Smooth muscle cell (in vitro differentiated cells): Measurements from ENCODE around the gene TXN2. TPM values are rescaled to one million over a fixed set of nuclear protein-coding genes. Genes with fewer than 3 reads are reported as not detected.
"Not testable (repeated sequence)": the region's sequence is repeated elsewhere in the genome, so short reads cannot be mapped to it uniquely, and the experiment has no call there.

Experiments
- DNase-seq: peaks from one replicate; lab custom pipeline; 2025; ENCODE audit not compliant: unreplicated experiment; lab: John Stamatoyannopoulos, UW
- H2AFZ ChIP-seq: fragments of 200-600 bp; sonication (generic); 2 replicates; pipeline ENCODE4 v1.6.0; 2016; ENCODE audit warnings: antibody characterized with exemption, low read depth, mild to moderate bottlenecking
- H3F3A ChIP-seq: fragments of 200-600 bp; sonication (generic); 2 replicates; pipeline ENCODE4 v1.6.0; 2017; ENCODE audit warnings: antibody characterized with exemption, low read depth
- H3K27ac ChIP-seq: fragments of 200-600 bp; sonication (generic); 2 replicates; pipeline ENCODE4 v1.5.1; 2016; ENCODE audit warnings: low read depth, mild to moderate bottlenecking
- H3K27me3 ChIP-seq: fragments of 200-600 bp; sonication (generic); 2 replicates; pipeline ENCODE4 v1.6.1; 2016; ENCODE audit warnings: low read depth, mild to moderate bottlenecking
- H3K36me3 ChIP-seq: fragments of 200-600 bp; sonication (generic); 2 replicates; pipeline ENCODE4 v1.5.1; 2016; ENCODE audit warnings: low read depth
- H3K4me1 ChIP-seq: fragments of 200-600 bp; sonication (generic); 2 replicates; pipeline ENCODE4 v1.5.1; 2016; ENCODE audit warnings: low read depth
- H3K4me2 ChIP-seq: fragments of 200-600 bp; sonication (generic); 2 replicates; pipeline ENCODE4 v1.6.0; 2016; ENCODE audit warnings: mild to moderate bottlenecking
- H3K4me3 ChIP-seq: fragments of 200-600 bp; sonication (generic); 2 replicates; pipeline ENCODE4 v1.5.1; 2016; ENCODE audit warnings: mild to moderate bottlenecking
- H3K79me2 ChIP-seq: fragments of 200-600 bp; sonication (generic); 2 replicates; pipeline ENCODE4 v1.6.0; 2016; ENCODE audit warnings: low read depth, mild to moderate bottlenecking
- H3K9ac ChIP-seq: fragments of 200-600 bp; sonication (generic); 2 replicates; pipeline ENCODE4 v1.6.0; 2016; ENCODE audit warnings: low read depth
- H3K9me3 ChIP-seq: fragments of 200-600 bp; sonication (generic); replicated peaks from 2 replicates; pipeline ENCODE4 v1.5.1; 2016; ENCODE audit warnings: low read depth
- H4K20me1 ChIP-seq: fragments of 200-600 bp; sonication (generic); 2 replicates; pipeline ENCODE4 v1.6.0; 2016; ENCODE audit warnings: low read depth
- CTCF ChIP-seq: fragments of 200-600 bp; sonication (generic); IDR thresholded peaks from 2 replicates; pipeline ENCODE4 v1.5.1; 2017; ENCODE audit warnings: borderline replicate concordance, mild to moderate bottlenecking, antibody characterized with exemption; ENCODE audit not compliant: insufficient read depth, poor library complexity, severe bottlenecking
- WGBS: methylation state at CpG from one replicate; pipeline ENCODE4 v1.1.7; 2016; ENCODE audit warnings: low lambda C conversion rate; 5-methylcytosine and 5-hydroxymethylcytosine counted together
- polyA plus RNA-seq: library from polyadenylated mRNA; unstranded; fragments of >200 nt; fragmentation: Nextera tagmentation; extraction: Ambion mirVana; gene quantifications from 2 replicates; pipeline ENCODE4 v1.2.1, GENCODE V29; 2016
- total RNA-seq: library from RNA; depleted of rRNA; stranded (reverse); fragments of >200 nt; gene quantifications from 2 replicates; pipeline ENCODE4 v1.2.3, GENCODE V29; 2014

The TXN2 gene
- total and polyA plus RNA-seq, 2 experiments from 2014 or later: 17.0 to 97.0 TPM

- Histone ChIP-seq H3K9me3 (no peaks in the 10 kb centered on the region), H3K36me3 (no peaks in the 10 kb centered on the region), H3K27ac (no peak overlapping the region), H3F3A (peaks cover 11% of the 10 kb centered on the region), H3K4me3 (no peak overlapping the region), H3K9ac (no peak overlapping the region), H4K20me1 (no peaks in the 10 kb centered on the region), H2AFZ (no peak overlapping the region), H3K27me3 (no peaks in the 10 kb centered on the region), H3K79me2 (no peaks in the 10 kb centered on the region), H3K4me2 (no peak overlapping the region), H3K4me1 (peaks cover 11% of the 10 kb centered on the region)
- DNase-seq: no peak
- 96% methylated on average over 16 of the region's 16 CpGs for WGBS
- TF ChIP-seq CTCF: no peak
Observed at GRCh38 chr22:36453855-36454378, 27.5 kb downstream of the TXN2 start.

GRCh38 chr22:36452978-36453607, 28.3 kb downstream of the TXN2 start:
- WGBS: 87% methylated on average over 5 of the region's 5 CpGs
- H2AFZ ChIP-seq, H3K9ac ChIP-seq, H3K4me3 ChIP-seq, H3K9me3 ChIP-seq, H3K79me2 ChIP-seq, H4K20me1 ChIP-seq, H3K27me3 ChIP-seq, H3K36me3 ChIP-seq, DNase-seq, H3K4me2 ChIP-seq, H3K27ac ChIP-seq: not testable (repeated sequence)
- H3F3A ChIP-seq: peaks cover 11% of the 10 kb centered on the region
- peaks cover 11% of the 10 kb centered on the region for H3K4me1 ChIP-seq

GRCh38 chr22:36452250-36452977, 29.0 kb downstream of the TXN2 start:
- Histone ChIP-seq H3K4me1 (peaks cover 11% of the 10 kb centered on the region), H3K36me3 (no peaks in the 10 kb centered on the region), H3K4me2 (no peak overlapping the region), H4K20me1 (no peaks in the 10 kb centered on the region), H3K27me3 (no peaks in the 10 kb centered on the region), H3K27ac (no peak overlapping the region), H2AFZ (no peak overlapping the region), H3K9ac (no peak overlapping the region), H3K9me3 (no peaks in the 10 kb centered on the region), H3F3A (peaks cover 11% of the 10 kb centered on the region), H3K79me2 (no peaks in the 10 kb centered on the region), H3K4me3 (no peak overlapping the region)
- WGBS: 93% methylated on average over 9 of the region's 9 CpGs
- no peak for TF ChIP-seq CTCF
- DNase-seq: no peak

GRCh38 chr22:36450923-36451322, 30.5 kb downstream of the TXN2 start:
- H3K4me3 ChIP-seq, H3K79me2 ChIP-seq, H3K4me2 ChIP-seq, H3F3A ChIP-seq, DNase-seq, H3K9me3 ChIP-seq, H4K20me1 ChIP-seq, H3K27ac ChIP-seq, H3K9ac ChIP-seq, H2AFZ ChIP-seq, H3K36me3 ChIP-seq, H3K27me3 ChIP-seq: not testable (repeated sequence)
- peaks cover 11% of the 10 kb centered on the region for H3K4me1 ChIP-seq
- WGBS: 94% methylated on average over 7 of the region's 7 CpGs
